MM.1S (cell line): ENCODE data around the gene USP46.

ENCODE experiments used
- DNase-seq: peaks from one replicate; pipeline ENCODE4 v3.0.0-alpha.2; 2015
- H2AFZ ChIP-seq: fragments of 300-600 bp; sonication (generic); 2 replicates; pipeline ENCODE4 v1.6.0; 2016; ENCODE audit warnings: antibody characterized with exemption, low read length
- H3F3A ChIP-seq: fragments of 300-600 bp; sonication (generic); 2 replicates; pipeline ENCODE4 v1.6.1; 2016; ENCODE audit warnings: mild to moderate bottlenecking, antibody characterized with exemption, low read length, moderate library complexity, mixed read lengths; ENCODE audit not compliant: insufficient read depth
- H3K27ac ChIP-seq: fragments of 300-600 bp; sonication (generic); 2 replicates; pipeline ENCODE4 v1.5.1; 2016; ENCODE audit warnings: mild to moderate bottlenecking, low read length
- H3K27me3 ChIP-seq: fragments of 300-600 bp; sonication (generic); replicated peaks from 2 replicates; pipeline ENCODE4 v1.6.0; 2016; ENCODE audit warnings: low read length; ENCODE audit not compliant: insufficient read depth
- H3K36me3 ChIP-seq: fragments of 300-600 bp; sonication (generic); replicated peaks from 2 replicates; pipeline ENCODE4 v1.6.1; 2016; ENCODE audit warnings: mild to moderate bottlenecking, low read length, mixed read lengths; ENCODE audit not compliant: insufficient read depth
- H3K4me1 ChIP-seq: fragments of 300-600 bp; sonication (generic); 2 replicates; pipeline ENCODE4 v1.6.1; 2016; ENCODE audit warnings: low read length, mixed read lengths
- H3K4me2 ChIP-seq: fragments of 300-600 bp; sonication (generic); 2 replicates; pipeline ENCODE4 v1.6.0; 2016; ENCODE audit warnings: low read depth, low read length
- H3K4me3 ChIP-seq: fragments of 300-600 bp; sonication (generic); 2 replicates; pipeline ENCODE4 v1.5.1; 2016; ENCODE audit warnings: low read length, mixed read lengths
- H3K79me2 ChIP-seq: fragments of 300-600 bp; sonication (generic); 2 replicates; pipeline ENCODE4 v1.6.1; 2016; ENCODE audit warnings: mixed run types, low read length, mixed read lengths
- H3K9ac ChIP-seq: fragments of 300-600 bp; sonication (generic); 2 replicates; pipeline ENCODE4 v1.6.1; 2016; ENCODE audit warnings: low read length, mixed read lengths
- H3K9me2 ChIP-seq: fragments of 300-600 bp; sonication (generic); replicated peaks from 2 replicates; pipeline ENCODE4 v1.6.1; 2016; ENCODE audit warnings: mild to moderate bottlenecking, low read length, mixed read lengths; ENCODE audit not compliant: insufficient read depth
- H3K9me3 ChIP-seq: fragments of 300-600 bp; sonication (generic); replicated peaks from 2 replicates; pipeline ENCODE4 v1.6.1; 2016; ENCODE audit warnings: mild to moderate bottlenecking, low read length, mixed read lengths; ENCODE audit not compliant: insufficient read depth
- H4K20me1 ChIP-seq: fragments of 300-600 bp; sonication (generic); 2 replicates; pipeline ENCODE4 v1.6.1; 2016; ENCODE audit warnings: mild to moderate bottlenecking, low read length, moderate library complexity, mixed read lengths; ENCODE audit not compliant: insufficient read depth
- EZH2 ChIP-seq: fragments of 300-600 bp; sonication (generic); optimal IDR thresholded peaks from 2 replicates; pipeline ENCODE3; 2017; ENCODE audit warnings: low read depth, mild to moderate bottlenecking, antibody characterized with exemption, low read length, mixed read lengths
- EZH2phosphoT487 ChIP-seq: fragments of 300-600 bp; sonication (generic); IDR thresholded peaks from 2 replicates; pipeline ENCODE4 v1.6.1; 2018; ENCODE audit warnings: antibody characterized with exemption, low read length
- TF ChIP-seq, protein P1 (sequence below): fragments of 300-600 bp; sonication (generic); IDR thresholded peaks from 2 replicates; pipeline ENCODE4 v1.5.1; 2016; ENCODE audit warnings: antibody characterized with exemption, low read length, mixed read lengths

Gene USP46

DNA sequence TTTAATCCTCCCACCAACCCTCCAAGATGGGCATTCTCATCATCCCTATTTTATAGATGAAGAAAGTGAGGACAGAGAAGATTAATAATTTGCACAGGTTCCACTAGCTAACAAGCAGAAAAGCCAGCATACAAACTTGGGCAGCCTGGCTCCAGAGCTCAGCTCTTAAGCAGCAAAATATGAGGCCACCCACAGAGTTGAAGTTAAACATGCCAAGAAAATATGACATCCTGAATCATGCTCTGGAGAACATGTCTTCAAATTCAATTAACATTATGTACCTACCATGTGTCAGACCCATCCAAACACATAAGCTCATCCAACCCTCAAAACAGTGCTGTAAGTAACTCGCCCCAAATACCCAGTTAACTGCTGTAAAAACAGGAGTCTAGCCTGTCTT, 33.9 kb downstream of the USP46 start:
- Histone ChIP-seq H3F3A (no peaks in the 10 kb centered on the region), H3K9me3 (no peaks in the 10 kb centered on the region), H3K27me3 (no peaks in the 10 kb centered on the region), H3K4me2 (no peak overlapping the region), H3K9ac (no peak overlapping the region), H3K79me2 (no peaks in the 10 kb centered on the region), H3K4me1 (no peaks in the 10 kb centered on the region), H2AFZ (no peak overlapping the region), H4K20me1 (no peaks in the 10 kb centered on the region), H3K27ac (no peak overlapping the region), H3K9me2 (no peaks in the 10 kb centered on the region), H3K4me3 (no peak overlapping the region), H3K36me3 (no peaks in the 10 kb centered on the region)
- TF ChIP-seq, protein P1, sequence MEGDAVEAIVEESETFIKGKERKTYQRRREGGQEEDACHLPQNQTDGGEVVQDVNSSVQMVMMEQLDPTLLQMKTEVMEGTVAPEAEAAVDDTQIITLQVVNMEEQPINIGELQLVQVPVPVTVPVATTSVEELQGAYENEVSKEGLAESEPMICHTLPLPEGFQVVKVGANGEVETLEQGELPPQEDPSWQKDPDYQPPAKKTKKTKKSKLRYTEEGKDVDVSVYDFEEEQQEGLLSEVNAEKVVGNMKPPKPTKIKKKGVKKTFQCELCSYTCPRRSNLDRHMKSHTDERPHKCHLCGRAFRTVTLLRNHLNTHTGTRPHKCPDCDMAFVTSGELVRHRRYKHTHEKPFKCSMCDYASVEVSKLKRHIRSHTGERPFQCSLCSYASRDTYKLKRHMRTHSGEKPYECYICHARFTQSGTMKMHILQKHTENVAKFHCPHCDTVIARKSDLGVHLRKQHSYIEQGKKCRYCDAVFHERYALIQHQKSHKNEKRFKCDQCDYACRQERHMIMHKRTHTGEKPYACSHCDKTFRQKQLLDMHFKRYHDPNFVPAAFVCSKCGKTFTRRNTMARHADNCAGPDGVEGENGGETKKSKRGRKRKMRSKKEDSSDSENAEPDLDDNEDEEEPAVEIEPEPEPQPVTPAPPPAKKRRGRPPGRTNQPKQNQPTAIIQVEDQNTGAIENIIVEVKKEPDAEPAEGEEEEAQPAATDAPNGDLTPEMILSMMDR = no peak
- TF ChIP-seq EZH2 = no peak
- TF ChIP-seq EZH2phosphoT487 = no peak
- no peak for DNase-seq

DNA sequence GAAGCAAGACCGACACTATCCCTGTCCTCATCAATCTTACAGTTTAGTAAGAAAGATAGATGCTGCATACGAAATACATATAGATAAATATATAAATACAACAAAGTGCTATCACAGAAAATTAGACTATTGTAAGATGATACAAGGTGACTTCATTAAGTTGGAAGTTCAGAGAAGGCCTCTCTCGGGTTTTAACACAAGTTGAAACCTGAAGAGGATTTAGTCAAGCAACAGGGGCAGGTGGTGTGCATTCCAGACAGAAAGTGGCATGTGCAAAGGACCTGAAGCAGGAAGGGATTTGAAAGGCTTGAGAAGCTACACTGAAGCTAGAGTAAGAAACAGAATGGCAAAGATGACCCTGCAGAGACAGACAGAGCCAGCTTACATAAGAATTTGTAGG, 36.5 kb downstream of the USP46 start:
- Histone ChIP-seq H3K79me2 (no peaks in the 10 kb centered on the region), H3K27ac (no peak overlapping the region), H3F3A (no peaks in the 10 kb centered on the region), H3K4me3 (no peak overlapping the region), H3K4me2 (no peak overlapping the region), H3K4me1 (no peaks in the 10 kb centered on the region), H2AFZ (no peak overlapping the region), H4K20me1 (no peaks in the 10 kb centered on the region), H3K36me3 (no peaks in the 10 kb centered on the region), H3K27me3 (no peaks in the 10 kb centered on the region), H3K9me3 (no peaks in the 10 kb centered on the region), H3K9ac (no peak overlapping the region), H3K9me2 (no peaks in the 10 kb centered on the region)
- no peak for TF ChIP-seq EZH2phosphoT487
- TF ChIP-seq, protein P1 = no peak
- no peak for TF ChIP-seq EZH2
- DNase-seq = no peak

DNA sequence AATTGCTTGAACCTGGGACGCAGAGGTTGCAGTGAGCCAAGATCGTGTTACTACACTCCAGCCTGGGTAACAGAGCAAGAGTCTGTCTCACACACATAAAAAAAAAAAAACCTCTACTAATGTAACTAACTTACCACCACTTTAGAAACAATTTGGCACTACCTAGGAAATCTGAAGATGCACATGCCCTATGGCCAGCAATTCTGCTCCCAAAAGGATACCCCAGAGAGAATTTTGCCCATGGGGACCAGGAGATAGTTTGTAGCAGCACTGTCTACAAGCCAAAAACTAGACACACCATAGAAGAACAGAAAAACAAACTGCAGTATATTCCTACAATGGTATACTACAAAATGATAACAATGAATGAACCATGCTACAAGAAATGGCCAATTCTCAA, 37.5 kb downstream of the USP46 start:
- Histone ChIP-seq H3K36me3 (no peaks in the 10 kb centered on the region), H3K4me2 (no peak overlapping the region), H3K4me1 (no peaks in the 10 kb centered on the region), H3F3A (no peaks in the 10 kb centered on the region), H3K9me2 (no peaks in the 10 kb centered on the region), H2AFZ (no peak overlapping the region), H3K4me3 (no peak overlapping the region), H3K9ac (no peak overlapping the region), H3K9me3 (no peaks in the 10 kb centered on the region), H3K27ac (no peak overlapping the region), H3K79me2 (no peaks in the 10 kb centered on the region), H3K27me3 (no peaks in the 10 kb centered on the region), H4K20me1 (no peaks in the 10 kb centered on the region)
- TF ChIP-seq EZH2 = no peak
- no peak for TF ChIP-seq EZH2phosphoT487
- TF ChIP-seq, protein P1 = no peak
- no peak for DNase-seq

DNA sequence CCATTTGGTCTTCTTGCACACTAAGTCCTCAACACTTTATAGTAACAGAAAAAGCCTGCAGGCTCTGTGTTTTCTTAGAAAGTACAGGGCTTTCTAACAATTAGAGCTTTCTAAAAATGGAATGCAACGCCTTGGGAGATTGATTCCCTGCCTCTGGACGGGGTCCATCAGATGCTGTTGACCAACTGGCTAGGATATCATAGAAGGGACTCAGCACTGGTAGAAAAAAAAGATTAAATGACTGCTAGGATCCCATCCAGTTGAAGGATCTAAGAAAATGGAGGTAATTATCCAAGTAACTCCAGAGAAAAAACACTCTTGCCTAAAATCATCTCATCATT, 39.5 kb downstream of the USP46 start:
- no peak for DNase-seq
- no peaks in the 10 kb centered on the region for H3K9me2 ChIP-seq
- no peaks in the 10 kb centered on the region for H4K20me1 ChIP-seq
- no peak overlapping the region for H3K9ac ChIP-seq
- no peak overlapping the region for H2AFZ ChIP-seq
- no peaks in the 10 kb centered on the region for H3K36me3 ChIP-seq
- H3K9me3 ChIP-seq = no peaks in the 10 kb centered on the region
- H3K4me2 ChIP-seq = no peak overlapping the region
- H3K27me3 ChIP-seq = no peaks in the 10 kb centered on the region
- no peak overlapping the region for H3K4me3 ChIP-seq
- no peak overlapping the region for H3K27ac ChIP-seq
- H3F3A ChIP-seq = no peaks in the 10 kb centered on the region
- no peaks in the 10 kb centered on the region for H3K79me2 ChIP-seq
- TF ChIP-seq, protein P1 = no peak
- no peak for TF ChIP-seq EZH2
- TF ChIP-seq EZH2phosphoT487 = no peak
- H3K4me1 ChIP-seq = no peaks in the 10 kb centered on the region
